ENCODE measurements around the gene CHST13.

GRCh38 chr3:126487151-126487771 lies 36.7 kb upstream of the CHST13 start:
- TF ChIP-seq CTCF (conservative IDR thresholded peaks at IDR 0.05; ENCODE audit: low read depth, low read length) (no peak), EZH2 (IDR thresholded peaks at IDR 0.05; ENCODE audit: low read length, unreplicated experiment) (no peak), EZH2phosphoT487 (IDR thresholded peaks at IDR 0.05; ENCODE audit: borderline replicate concordance, low read length) (no peak)
